Upper lobe of right lung (tissue), 1 donor: ENCODE results near the gene SCD5. TPM values are rescaled to one million over a fixed set of nuclear protein-coding genes. Genes with fewer than 3 reads are reported as not detected.

Experiments used
- ATAC-seq: fragments of 200-7000 bp; cut with Tn5 transposase; one replicate; pipeline ENCODE4 v1.9.1; 2020; ENCODE audit warnings: mild to moderate bottlenecking, moderate library complexity
- DNase-seq: peaks from one replicate; pipeline ENCODE4 v3.0.0-alpha.2; 2020
- H3K27ac ChIP-seq: fragments of 200-600 bp; one replicate; pipeline ENCODE4 v1.8.0; 2022
- H3K27me3 ChIP-seq: fragments of 200-600 bp; one replicate; pipeline ENCODE4 v1.8.0; 2022; ENCODE audit warnings: mild to moderate bottlenecking
- H3K36me3 ChIP-seq: fragments of 200-600 bp; one replicate; pipeline ENCODE4 v1.8.0; 2022
- H3K4me1 ChIP-seq: fragments of 200-600 bp; one replicate; pipeline ENCODE4 v1.8.0; 2022
- H3K4me3 ChIP-seq: fragments of 200-600 bp; one replicate; pipeline ENCODE4 v1.8.0; 2022; ENCODE audit warnings: mild to moderate bottlenecking
- H3K9me3 ChIP-seq: fragments of 200-600 bp; one replicate; pipeline ENCODE4 v1.8.0; 2022
- CTCF ChIP-seq: fragments of 200-600 bp; IDR thresholded peaks from one replicate; pipeline ENCODE4 v1.8.0; 2022; ENCODE audit warnings: antibody characterized with exemption
- intact Hi-C: fragments of 100-400 bp; cut with DNase I; formaldehyde crosslinking; loops from one replicate; pipeline ENCODE4 v1.11.0; 2022
- microRNA-seq: library from miRNA; unstranded; fragments of <30 nt; microRNA quantifications from one replicate; pipeline ENCODE4 v1.2.0, GENCODE V29; 2020; ENCODE audit warnings: borderline microRNAs expressed
- total RNA-seq: library from RNA; stranded (reverse); fragmentation: NEBNext Ultra II Directional; extraction: Animal tissue kit (Norgen Biotek cat#: 25700); gene quantifications from one replicate; pipeline ENCODE4 v1.2.1, GENCODE V29; 2021
- donor health status: DM: no; HTN: yes; CAD: no; lungs with severe emphysema.

Gene SCD5
- total RNA-seq, 1 donor from 2014 or later = 20.6 TPM

DNA sequence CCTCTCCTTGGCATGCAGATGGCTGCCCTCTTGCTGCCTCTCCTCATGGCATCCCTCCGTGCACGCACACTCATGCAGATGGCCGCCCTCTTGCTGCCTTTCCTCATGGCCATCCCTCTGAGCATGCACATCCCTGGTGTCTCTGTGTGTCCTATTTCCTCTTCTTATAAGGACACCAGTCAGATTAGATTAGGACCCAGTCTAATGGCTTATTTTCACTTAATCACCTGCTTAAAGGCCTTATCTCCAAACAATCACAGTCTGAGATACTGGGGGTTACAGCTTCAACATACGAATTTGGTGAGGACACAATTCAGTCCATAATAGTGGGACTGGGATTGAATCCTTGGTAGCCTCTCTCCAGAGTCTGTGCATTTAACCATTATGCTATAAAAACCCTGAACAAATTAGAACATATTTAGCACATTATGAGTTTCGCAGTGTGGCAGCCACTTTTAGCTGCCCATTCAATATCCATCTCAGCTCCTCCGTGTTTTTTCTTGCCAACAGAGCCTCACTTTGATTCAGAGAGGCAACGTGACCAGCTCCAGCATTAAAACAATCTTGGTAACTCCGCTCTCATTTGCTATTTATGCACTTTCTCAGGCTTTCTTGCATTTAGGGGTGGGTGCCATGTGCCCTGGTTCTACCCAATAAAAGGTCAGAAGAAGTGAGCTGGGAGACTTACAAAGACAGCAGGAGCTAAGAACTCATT is 210.6 kb downstream of the SCD5 start:
- TF ChIP-seq CTCF = no peak

GRCh38 chr4:82585690-82586435 is 212.7 kb downstream of the SCD5 start:
- H3K27ac ChIP-seq = no peak overlapping the region
- no peaks in the 10 kb centered on the region for H3K36me3 ChIP-seq
- H3K27me3 ChIP-seq = no peaks in the 10 kb centered on the region
- H3K9me3 ChIP-seq = no peaks in the 10 kb centered on the region
- no peak for DNase-seq
- intact Hi-C loops = no loop called here
- H3K4me1 ChIP-seq = no peaks in the 10 kb centered on the region
- ATAC-seq = no peak
- TF ChIP-seq CTCF = no peak
- H3K4me3 ChIP-seq = no peak overlapping the region

More for the DNA sequence above, 210.6 kb downstream of the SCD5 start:
- Histone ChIP-seq H3K27ac (no peak overlapping the region), H3K27me3 (no peaks in the 10 kb centered on the region), H3K9me3 (no peaks in the 10 kb centered on the region), H3K36me3 (no peaks in the 10 kb centered on the region), H3K4me1 (no peaks in the 10 kb centered on the region), H3K4me3 (no peak overlapping the region)
- DNase-seq (no peak), ATAC-seq (no peak)
- intact Hi-C loops = no loop called here

DNA sequence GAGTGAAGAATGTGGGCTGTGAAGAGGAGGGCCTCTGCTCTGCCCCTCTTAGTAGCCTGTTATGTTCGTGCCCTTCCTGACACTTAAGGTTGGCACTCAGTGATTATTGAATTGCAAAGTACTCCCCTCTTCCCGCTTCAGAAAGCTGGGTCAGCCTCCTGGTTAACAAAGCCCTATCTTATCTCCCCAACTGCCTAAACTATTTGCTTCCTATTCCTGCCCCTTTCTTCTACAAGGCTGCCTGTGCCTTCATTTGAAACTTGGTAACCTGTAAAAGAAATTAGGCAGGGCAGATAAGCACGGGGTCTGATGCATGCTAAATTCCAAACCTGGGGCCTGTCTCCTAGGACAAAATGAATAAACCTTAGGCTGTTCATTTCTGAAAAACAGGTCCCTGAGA is 213.7 kb downstream of the SCD5 start:
- H3K27ac ChIP-seq = no peak overlapping the region
- ATAC-seq (no peak), DNase-seq (no peak)
- intact Hi-C loops = no loop called here
- no peaks in the 10 kb centered on the region for H3K36me3 ChIP-seq
- H3K27me3 ChIP-seq = no peaks in the 10 kb centered on the region
- no peaks in the 10 kb centered on the region for H3K4me1 ChIP-seq
- no peaks in the 10 kb centered on the region for H3K9me3 ChIP-seq
- no peak overlapping the region for H3K4me3 ChIP-seq
- no peak for TF ChIP-seq CTCF

- H3K4me1 ChIP-seq = no peaks in the 10 kb centered on the region
- intact Hi-C loops = no loop called here
- no peak overlapping the region for H3K4me3 ChIP-seq
- no peak overlapping the region for H3K27ac ChIP-seq
- H3K9me3 ChIP-seq = no peaks in the 10 kb centered on the region
- no peak for ATAC-seq
- no peaks in the 10 kb centered on the region for H3K27me3 ChIP-seq
- no peak for TF ChIP-seq CTCF
- no peaks in the 10 kb centered on the region for H3K36me3 ChIP-seq
- no peak for DNase-seq
These were observed 214.6 kb downstream of the SCD5 start for GRCh38 chr4:82583897-82584587.

DNA sequence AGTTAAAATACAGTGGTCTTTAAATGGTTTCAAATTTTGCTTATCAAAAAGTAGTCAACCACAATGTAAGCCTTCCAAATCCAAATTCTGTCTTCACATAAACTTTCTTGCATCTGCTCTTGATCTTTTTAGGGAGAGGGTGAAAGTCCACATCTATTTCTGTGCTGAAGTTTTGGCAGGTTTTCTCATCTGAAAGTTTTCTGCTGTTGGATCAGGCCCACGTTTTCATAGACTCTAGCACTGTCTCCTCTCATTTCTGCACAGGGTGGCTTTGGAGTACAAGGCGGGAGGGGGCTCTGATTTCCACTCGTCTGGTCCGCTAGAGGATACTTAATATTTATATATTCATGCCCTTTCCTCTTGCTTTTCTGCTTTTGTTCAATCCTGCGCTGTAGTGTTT is 218.7 kb downstream of the SCD5 start:
- Histone ChIP-seq H3K4me3 (no peak overlapping the region), H3K27ac (no peak overlapping the region), H3K9me3 (no peaks in the 10 kb centered on the region), H3K4me1 (no peaks in the 10 kb centered on the region), H3K36me3 (no peaks in the 10 kb centered on the region), H3K27me3 (no peaks in the 10 kb centered on the region)
- DNase-seq (no peak), ATAC-seq (no peak)
- intact Hi-C loops = no loop called here
- TF ChIP-seq CTCF = no peak

Small RNA genes lying within 50 kb of the gene (microRNA-seq; reads per million reads assigned to microRNA genes)
- gene MIR575 = not detected

Other genes with a start within 250 kb of the SCD5 start
- 5.9 TPM for gene TMEM150C, start 236.8 kb downstream of the SCD5 start, total RNA-seq
- gene SEC31A, start 92.4 kb upstream of the SCD5 start, total RNA-seq = 199 TPM
- gene THAP9, start 101.9 kb upstream of the SCD5 start, total RNA-seq = 3.8 TPM
- gene LIN54, start 212.0 kb upstream of the SCD5 start, total RNA-seq = 9.8 TPM
- 24.3 TPM for gene COPS4, start 236.4 kb upstream of the SCD5 start, total RNA-seq